CD8-positive, alpha-beta memory T cell (primary cell): ENCODE measurements around the gene PGAP6. TPM values are rescaled to one million over a fixed set of nuclear protein-coding genes. Genes with fewer than 3 reads are reported as not detected.
"Not testable (repeated sequence)": the region's sequence is repeated elsewhere in the genome, so short reads cannot be mapped to it uniquely, and the experiment has no call there.

Experiments
- CTCF ChIA-PET: fragments of 350-600 bp; sonication (Branson Sonifier 250); formaldehyde crosslinking; loops from one replicate; lab custom pipeline; 2021; ENCODE audit warnings: antibody characterized with exemption; lab: Charles Lee
- POLR2A ChIA-PET: fragments of 350-600 bp; sonication (Branson Sonifier 250); formaldehyde crosslinking; loops from one replicate; lab custom pipeline; 2021; ENCODE audit warnings: antibody characterized with exemption; lab: Charles Lee
- DNase-seq, 5 donors: peaks; one replicate each; pipeline versions ENCODE4 v3.0.0 to v3.0.0-alpha.2; 2020 to 2022; ENCODE audit warnings: mixed read lengths in 1 of 5
- H3K27ac ChIP-seq: one replicate; pipeline ENCODE4 v1.7.0; 2013; ENCODE audit warnings: low read depth, mild to moderate bottlenecking, low read length, moderate library complexity
- H3K27me3 ChIP-seq: 2 replicates; pipeline ENCODE4 v1.7.0; 2013; ENCODE audit warnings: low read length, mild to moderate bottlenecking; ENCODE audit not compliant: insufficient read depth, poor library complexity, severe bottlenecking
- H3K36me3 ChIP-seq: 2 replicates; pipeline ENCODE4 v1.7.0; 2013; ENCODE audit warnings: mild to moderate bottlenecking, low read length, moderate library complexity; ENCODE audit not compliant: insufficient read depth
- H3K4me1 ChIP-seq: 2 replicates; pipeline ENCODE4 v1.7.0; 2013; ENCODE audit warnings: mild to moderate bottlenecking, low read length, moderate library complexity; ENCODE audit not compliant: insufficient read depth
- H3K4me3 ChIP-seq: 2 replicates; pipeline ENCODE4 v1.7.0; 2013; ENCODE audit warnings: mild to moderate bottlenecking, low read length
- H3K9me3 ChIP-seq: 2 replicates; pipeline ENCODE4 v1.7.0; 2013; ENCODE audit warnings: mild to moderate bottlenecking, low read length
- H3K27ac Mint-ChIP-seq, 8 donors: one replicate each; pipeline ENCODE4 v1.8.0; 2020 to 2021; ENCODE audit warnings: mixed read lengths in 8 of 8, mild to moderate bottlenecking in 6 of 8, inconsistent platforms in 3 of 8, moderate library complexity in 3 of 8
- H3K27me3 Mint-ChIP-seq, 2 donors: one replicate each; pipeline ENCODE4 v1.8.0; 2020 to 2021; ENCODE audit warnings: mixed read lengths in 2 of 2, mild to moderate bottlenecking in 1 of 2, moderate library complexity in 1 of 2
- H3K36me3 Mint-ChIP-seq, 3 donors: one replicate each; pipeline ENCODE4 v1.8.0; 2020 to 2021; ENCODE audit warnings: mixed read lengths in 3 of 3, inconsistent platforms in 1 of 3, mild to moderate bottlenecking in 1 of 3
- H3K4me1 Mint-ChIP-seq, 3 donors: one replicate each; pipeline ENCODE4 v1.8.0; 2020 to 2021; ENCODE audit warnings: mixed read lengths in 3 of 3, inconsistent platforms in 1 of 3, mild to moderate bottlenecking in 1 of 3
- H3K4me3 Mint-ChIP-seq, 7 donors: one replicate each; pipeline ENCODE4 v1.8.0; 2020 to 2021; ENCODE audit warnings: mixed read lengths in 7 of 7, mild to moderate bottlenecking in 6 of 7, moderate library complexity in 4 of 7, inconsistent platforms in 2 of 7
- H3K9me3 Mint-ChIP-seq, 5 donors: one replicate each; pipeline ENCODE4 v1.8.0; 2020 to 2022; ENCODE audit warnings: mixed read lengths in 5 of 5, mild to moderate bottlenecking in 3 of 5, moderate library complexity in 2 of 5, inconsistent platforms in 1 of 5
- polyA plus RNA-seq: library from polyadenylated mRNA; unstranded; fragments of 300-500 nt; fragmentation: Illumina TruSeq; gene quantifications from one replicate; pipeline ENCODE4 v1.2.3, GENCODE V29; 2021
- total RNA-seq, 2 experiments: library from RNA; stranded (reverse); gene quantifications; one replicate each; pipeline ENCODE4 v1.2.3, GENCODE V29; 2021

PGAP6 gene
- total and polyA plus RNA-seq, 3 experiments from 2014 or later, result 23.1 to 36.2 (median 36.1) TPM

DNA sequence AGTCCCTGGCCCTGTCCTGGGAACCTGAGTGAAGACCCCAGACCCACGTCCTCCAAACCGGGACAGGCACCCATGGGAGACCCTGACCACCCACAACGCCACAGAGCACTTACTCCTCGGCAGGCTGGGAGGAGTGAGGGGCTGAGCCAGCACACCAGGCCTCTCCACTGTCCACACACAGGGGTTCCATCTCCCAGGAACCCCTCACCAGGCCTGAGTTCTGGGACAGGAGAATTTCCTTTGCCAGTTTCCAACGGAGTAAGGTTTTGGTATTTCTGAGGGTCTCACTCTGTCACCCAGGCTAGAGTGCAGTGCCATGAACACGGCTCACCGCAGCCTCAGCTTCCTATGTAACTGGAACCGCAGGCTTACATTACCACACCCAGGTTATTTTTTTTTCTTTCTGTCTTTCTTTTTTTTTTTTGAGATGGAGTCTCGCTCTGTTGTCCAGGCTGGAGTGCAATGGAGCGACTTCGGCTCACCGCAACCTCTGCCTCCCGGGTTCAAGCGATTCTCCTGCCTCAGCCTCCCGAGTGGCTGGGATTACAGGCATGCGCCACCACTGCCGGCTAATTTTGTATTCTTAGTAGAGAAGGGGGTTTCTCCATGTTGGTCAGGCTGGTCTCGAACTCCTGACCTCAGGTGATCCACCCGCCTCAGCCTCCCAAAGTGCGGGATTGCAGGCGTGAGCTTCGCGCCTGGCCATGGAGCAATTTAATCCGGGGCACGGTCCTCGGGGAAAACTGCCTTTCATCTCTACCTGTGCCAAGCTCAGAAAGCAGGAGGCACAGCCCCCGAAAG is 1.6 kb downstream of the PGAP6 start:
- Histone ChIP-seq H3K27me3 (no peaks in the 10 kb centered on the region), H3K27ac (no peak overlapping the region), H3K9me3 (no peaks in the 10 kb centered on the region), H3K4me1 (peaks cover 19% of the 10 kb centered on the region), H3K36me3 (no peaks in the 10 kb centered on the region), H3K4me3 (peak overlapping the region; percentile 55)
- peak in 1 of 5 donors; percentile 44 for DNase-seq
- H3K36me3 Mint-ChIP-seq, result peaks cover 0 to 13% (median 0%) of the 10 kb centered on the region in 3 donors
- H3K27ac Mint-ChIP-seq, result peak overlapping the region; percentile 43 to 96 (median 78)
- no peaks in the 10 kb centered on the region for H3K27me3 Mint-ChIP-seq
- ChIA-PET POLR2A (interaction anchor here (1.0 to 2.0 kb wide), 2 partner anchors 10 to 25 kb away, joined by 3 to 9 read pairs; partner anchors contain the start of gene MRPL28), CTCF (interaction anchor here (0.7 to 1.3 kb wide), 2 partner anchors 21 to 145 kb away, joined by 3 read pairs; partner anchors contain the start of gene DECR2)
- peaks cover 20 to 33% (median 21%) of the 10 kb centered on the region in 3 donors for H3K4me1 Mint-ChIP-seq
- H3K4me3 Mint-ChIP-seq, result peak overlapping the region; percentile 70 to 91 (median 84)
- no peaks in the 10 kb centered on the region for H3K9me3 Mint-ChIP-seq

- H3K4me3 ChIP-seq, result peak overlapping the region; percentile 55
- no peaks in the 10 kb centered on the region for H3K27me3 ChIP-seq
- peak overlapping the region in 4 of 8 donors; percentile 23 to 96 (median 58) for H3K27ac Mint-ChIP-seq
- no peaks in the 10 kb centered on the region for H3K9me3 ChIP-seq
- POLR2A ChIA-PET, result interaction anchor here (2.0 kb wide), 1 partner anchor 9 kb away, joined by 9 read pairs; the partner anchor contains the start of gene MRPL28
- H3K4me3 Mint-ChIP-seq, result peak overlapping the region; percentile 70 to 91 (median 84)
- no peaks in the 10 kb centered on the region for H3K9me3 Mint-ChIP-seq
- H3K27me3 Mint-ChIP-seq, result no peaks in the 10 kb centered on the region
- H3K4me1 ChIP-seq, result peaks cover 19% of the 10 kb centered on the region
- H3K4me1 Mint-ChIP-seq, result peaks cover 20 to 33% (median 21%) of the 10 kb centered on the region in 3 donors
- H3K27ac ChIP-seq, result no peak overlapping the region
- H3K36me3 Mint-ChIP-seq, result peaks cover 0 to 19% (median 0%) of the 10 kb centered on the region in 3 donors
- H3K36me3 ChIP-seq, result no peaks in the 10 kb centered on the region
- CTCF ChIA-PET, result interaction anchor here (1.3 to 1.7 kb wide), 2 partner anchors 17 to 22 kb away, joined by 3 read pairs; partner anchors contain the start of gene DECR2
- no peak for DNase-seq
Observed at GRCh38 chr16:379183-379960, 2.4 kb downstream of the PGAP6 start.

DNA sequence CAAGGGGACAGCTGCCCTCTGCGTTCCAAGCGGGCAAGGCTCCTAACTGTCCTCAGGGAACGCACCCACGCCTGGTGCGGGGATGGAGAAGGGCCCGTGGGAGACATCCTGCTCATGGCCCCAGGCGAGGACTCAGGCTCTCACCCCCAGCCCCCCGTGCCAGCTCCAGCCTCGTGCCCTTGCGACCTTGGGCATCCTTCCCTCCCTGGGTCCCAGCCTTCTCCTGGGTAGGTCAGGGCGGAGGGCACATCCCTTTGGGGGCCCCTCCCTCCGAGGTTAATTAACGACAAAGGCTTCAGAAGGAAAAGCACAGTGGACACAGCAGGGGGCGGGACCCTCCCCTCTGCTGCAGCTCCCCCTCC is 3.0 kb downstream of the PGAP6 start:
- H3K27me3 Mint-ChIP-seq, result no peaks in the 10 kb centered on the region
- H3K9me3 ChIP-seq, result no peaks in the 10 kb centered on the region
- H3K4me1 ChIP-seq, result peaks cover 15% of the 10 kb centered on the region
- H3K36me3 Mint-ChIP-seq, result peaks cover 0 to 22% (median 0%) of the 10 kb centered on the region in 3 donors
- H3K27ac Mint-ChIP-seq, result no peak overlapping the region
- no peaks in the 10 kb centered on the region for H3K36me3 ChIP-seq
- no peak for DNase-seq
- H3K4me1 Mint-ChIP-seq, result peaks cover 20 to 30% (median 21%) of the 10 kb centered on the region in 3 donors
- CTCF ChIA-PET, result interaction anchor here (1.7 kb wide), 1 partner anchor 16 kb away, joined by 3 read pairs; no protein-coding TSS in a partner anchor
- H3K4me3 Mint-ChIP-seq, result peak overlapping the region in 2 of 7 donors; percentile 1 to 54
- no peak overlapping the region for H3K27ac ChIP-seq
- H3K9me3 Mint-ChIP-seq, result no peaks in the 10 kb centered on the region
- POLR2A ChIA-PET, result no interaction called here
- H3K4me3 ChIP-seq, result no peak overlapping the region
- H3K27me3 ChIP-seq, result no peaks in the 10 kb centered on the region

DNA sequence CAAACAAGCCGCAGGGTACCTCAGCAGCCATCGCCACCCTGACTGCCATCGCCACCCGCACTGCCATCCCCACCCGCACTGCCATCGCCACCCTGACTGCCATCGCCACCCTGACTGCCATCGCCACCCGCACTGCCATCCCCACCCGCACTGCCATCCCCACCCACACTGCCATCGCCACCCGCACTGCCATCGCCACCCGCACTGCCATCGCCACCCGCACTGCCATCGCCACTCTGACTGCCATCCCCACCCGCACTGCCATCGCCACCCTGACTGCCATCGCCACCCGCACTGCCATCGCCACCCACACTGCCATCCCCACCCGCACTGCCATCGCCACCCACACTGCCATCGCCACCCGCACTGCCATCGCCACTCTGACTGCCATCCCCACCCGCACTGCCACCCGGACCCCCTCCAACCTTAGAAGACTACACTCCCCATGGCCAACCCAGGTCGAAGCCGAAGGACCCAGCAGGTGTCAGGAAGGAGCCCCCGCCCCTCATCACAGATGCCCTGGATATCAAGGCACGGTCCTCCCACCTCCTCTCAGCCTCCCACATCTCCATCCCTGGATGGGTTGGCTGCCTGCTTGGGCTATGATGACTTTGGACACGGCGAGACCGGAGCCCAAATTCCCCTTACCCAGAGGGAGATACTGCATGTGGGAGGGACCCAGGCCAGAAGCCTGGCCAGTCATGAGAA is 3.5 kb downstream of the PGAP6 start:
- H3K27ac Mint-ChIP-seq, POLR2A ChIA-PET, H3K27ac ChIP-seq, H3K9me3 ChIP-seq, H3K4me1 ChIP-seq, DNase-seq, H3K9me3 Mint-ChIP-seq, H3K36me3 ChIP-seq, H3K27me3 Mint-ChIP-seq, H3K27me3 ChIP-seq, H3K4me3 ChIP-seq: not testable (repeated sequence)
- H3K4me3 Mint-ChIP-seq, result peak overlapping the region in 2 of 7 donors; percentile 1 to 54
- H3K4me1 Mint-ChIP-seq, result peaks cover 16 to 26% (median 17%) of the 10 kb centered on the region in 3 donors
- peaks cover 0 to 27% (median 0%) of the 10 kb centered on the region in 3 donors for H3K36me3 Mint-ChIP-seq
- CTCF ChIA-PET, result interaction anchor here (1.7 kb wide), 1 partner anchor 15 kb away, joined by 3 read pairs; no protein-coding TSS in a partner anchor

GRCh38 chr16:377419-377951 is 4.3 kb downstream of the PGAP6 start:
- Histone ChIP-seq H3K27me3 (no peaks in the 10 kb centered on the region), H3K4me3 (no peak overlapping the region), H3K27ac (no peak overlapping the region), H3K4me1 (peaks cover 8% of the 10 kb centered on the region), H3K9me3 (no peaks in the 10 kb centered on the region), H3K36me3 (no peaks in the 10 kb centered on the region)
- POLR2A ChIA-PET, result no interaction called here
- H3K27me3 Mint-ChIP-seq, result no peaks in the 10 kb centered on the region
- no peak for DNase-seq
- H3K27ac Mint-ChIP-seq, result no peak overlapping the region
- CTCF ChIA-PET, result no interaction called here
- H3K36me3 Mint-ChIP-seq, result peaks cover 0 to 32% (median 0%) of the 10 kb centered on the region in 3 donors
- H3K4me1 Mint-ChIP-seq, result peaks cover 8 to 19% (median 9%) of the 10 kb centered on the region in 3 donors
- H3K9me3 Mint-ChIP-seq, result no peaks in the 10 kb centered on the region
- no peak overlapping the region for H3K4me3 Mint-ChIP-seq

DNA sequence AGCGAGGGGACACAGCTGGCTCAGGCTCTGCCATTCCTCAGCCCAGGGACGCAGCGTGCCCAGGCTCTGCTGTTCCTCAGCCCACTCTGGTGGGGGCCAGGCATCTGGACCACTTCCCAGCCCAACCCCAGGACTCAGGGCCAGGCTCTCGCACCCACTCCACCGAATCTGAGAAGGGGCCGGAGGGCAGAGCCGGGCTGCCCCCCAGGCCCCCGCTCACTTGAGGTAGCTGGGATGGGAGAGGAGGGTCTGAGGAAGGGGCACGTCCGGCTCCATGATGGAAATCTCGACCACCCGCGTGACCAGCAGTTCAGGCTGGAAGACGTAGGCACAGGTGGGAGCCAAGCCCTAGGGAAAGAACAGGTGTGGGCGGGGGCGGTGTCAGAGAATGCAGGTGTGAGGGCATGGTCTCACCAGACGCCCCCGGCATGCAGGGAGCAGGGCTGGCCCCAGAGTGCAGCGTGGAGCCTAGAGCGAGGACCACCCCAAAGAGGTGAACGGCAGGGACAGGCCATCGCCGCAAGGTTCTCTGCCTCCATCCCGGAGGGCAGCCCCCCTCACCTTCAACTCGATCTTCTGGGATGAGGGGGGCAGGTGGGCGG is 4.9 kb downstream of the PGAP6 start:
- Histone ChIP-seq H3K36me3 (no peaks in the 10 kb centered on the region), H3K4me1 (peaks cover 8% of the 10 kb centered on the region), H3K27me3 (no peaks in the 10 kb centered on the region), H3K27ac (no peak overlapping the region), H3K9me3 (no peaks in the 10 kb centered on the region), H3K4me3 (no peak overlapping the region)
- DNase-seq, result no peak
- ChIA-PET POLR2A (no interaction called here), CTCF (no interaction called here)
- Mint-ChIP-seq H3K27me3 (no peaks in the 10 kb centered on the region), H3K4me3 (peak overlapping the region in 1 of 7 donors; percentile 76), H3K4me1 (peaks cover 5 to 18% (median 8%) of the 10 kb centered on the region in 3 donors), H3K27ac (no peak overlapping the region), H3K36me3 (peaks cover 0 to 35% (median 0%) of the 10 kb centered on the region in 3 donors), H3K9me3 (no peaks in the 10 kb centered on the region)
